ENCODE results near the gene PCDHA3. TPM values are rescaled to one million over a fixed set of nuclear protein-coding genes. Genes with fewer than 3 reads are reported as not detected.

The PCDHA3 gene
- 0.16 and 0.21 TPM in 2 replicates for polyA plus RNA-seq (2011; rRNA removed)
- polyA minus RNA-seq (2011; rRNA and poly(A)+ RNA removed) = 0.05 TPM in 1 of 2 replicates, not detected in the other

DNA sequence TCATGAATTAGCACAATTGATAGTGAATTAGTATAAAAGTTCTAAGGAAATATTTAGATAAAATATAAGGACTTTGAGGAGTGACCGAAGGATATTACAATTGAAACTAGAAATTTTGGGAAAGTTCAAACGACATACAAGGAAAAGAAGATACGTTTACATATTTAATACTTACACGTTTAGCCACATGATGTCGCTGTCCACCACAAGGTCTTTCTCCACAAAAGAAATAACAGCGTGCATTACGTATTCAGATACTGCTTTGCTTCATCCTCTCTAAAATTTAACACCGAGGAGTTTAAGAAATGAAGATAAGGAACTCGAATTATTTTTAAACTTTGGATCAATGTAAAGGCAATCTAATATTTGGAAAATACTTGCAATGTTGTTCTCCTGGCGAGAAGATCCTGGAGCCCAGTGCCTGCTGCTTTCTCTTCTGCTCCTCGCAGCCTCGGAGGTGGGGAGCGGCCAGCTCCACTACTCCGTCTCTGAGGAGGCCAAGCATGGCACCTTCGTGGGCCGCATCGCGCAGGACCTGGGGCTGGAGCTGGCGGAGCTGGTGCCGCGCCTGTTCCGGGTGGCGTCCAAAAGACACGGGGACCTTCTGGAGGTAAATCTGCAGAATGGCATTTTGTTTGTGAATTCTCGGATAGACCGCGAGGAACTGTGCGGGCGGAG lies at the start of gene PCDHA3:
Gene PCDHA3 (plus strand): TSS at position 242 of the 678 bp plus-strand sequence.
- no peak for DNase-seq (ENCODE audit: low read depth)
- no peaks in the 10 kb centered on the region for H3K36me3 ChIP-seq (ENCODE audit: control insufficient read depth, insufficient read depth, low read length)
- no peaks in the 10 kb centered on the region for H3K27me3 ChIP-seq (ENCODE audit: control insufficient read depth, insufficient read depth, low read length)
- CTCF ChIA-PET = interaction anchor here (0.7 to 1.9 kb wide), 3 partner anchors 11 to 51 kb away, joined by 3 to 4 read pairs (median 3); no protein-coding TSS in a partner anchor
- H3K4me3 ChIP-seq (ENCODE audit: low read depth, low read length) = peak within 1 kb of the TSS; percentile 19; the same call in 1 of the 2 replicates
- TF ChIP-seq, protein P1, sequence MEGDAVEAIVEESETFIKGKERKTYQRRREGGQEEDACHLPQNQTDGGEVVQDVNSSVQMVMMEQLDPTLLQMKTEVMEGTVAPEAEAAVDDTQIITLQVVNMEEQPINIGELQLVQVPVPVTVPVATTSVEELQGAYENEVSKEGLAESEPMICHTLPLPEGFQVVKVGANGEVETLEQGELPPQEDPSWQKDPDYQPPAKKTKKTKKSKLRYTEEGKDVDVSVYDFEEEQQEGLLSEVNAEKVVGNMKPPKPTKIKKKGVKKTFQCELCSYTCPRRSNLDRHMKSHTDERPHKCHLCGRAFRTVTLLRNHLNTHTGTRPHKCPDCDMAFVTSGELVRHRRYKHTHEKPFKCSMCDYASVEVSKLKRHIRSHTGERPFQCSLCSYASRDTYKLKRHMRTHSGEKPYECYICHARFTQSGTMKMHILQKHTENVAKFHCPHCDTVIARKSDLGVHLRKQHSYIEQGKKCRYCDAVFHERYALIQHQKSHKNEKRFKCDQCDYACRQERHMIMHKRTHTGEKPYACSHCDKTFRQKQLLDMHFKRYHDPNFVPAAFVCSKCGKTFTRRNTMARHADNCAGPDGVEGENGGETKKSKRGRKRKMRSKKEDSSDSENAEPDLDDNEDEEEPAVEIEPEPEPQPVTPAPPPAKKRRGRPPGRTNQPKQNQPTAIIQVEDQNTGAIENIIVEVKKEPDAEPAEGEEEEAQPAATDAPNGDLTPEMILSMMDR (IDR thresholded peaks at IDR 0.05; ENCODE audit: insufficient read depth, low read depth, low read length) = peak; percentile 31; the same call in 1 of the 2 replicates
- POLR2A ChIA-PET = no interaction called here

DNA sequence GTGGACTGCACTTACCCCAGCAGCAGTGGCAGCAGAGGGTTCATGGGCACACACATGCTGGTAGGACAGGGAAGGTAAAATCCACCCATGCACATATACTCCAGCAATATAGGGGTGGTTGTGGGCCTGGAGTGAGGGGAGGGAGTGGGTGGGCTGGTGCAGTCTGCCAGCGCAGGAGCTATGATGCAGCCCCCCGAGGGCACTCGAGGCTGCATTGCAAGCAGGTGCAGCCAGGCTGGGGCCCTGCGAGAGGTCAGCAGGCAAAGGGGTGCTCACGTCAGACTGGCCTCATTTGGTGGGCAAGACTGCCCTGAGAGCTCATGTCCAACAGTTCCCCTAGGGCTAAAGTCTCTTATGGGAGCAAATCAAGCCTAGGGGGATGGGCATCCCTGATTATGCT lies 47.3 kb upstream of the PCDHA3 start:
- no peaks in the 10 kb centered on the region for H3K36me3 ChIP-seq (ENCODE audit: control insufficient read depth, insufficient read depth, low read length)
- no peaks in the 10 kb centered on the region for H3K27me3 ChIP-seq (ENCODE audit: control insufficient read depth, insufficient read depth, low read length)
- TF ChIP-seq, protein P1 (IDR thresholded peaks at IDR 0.05; ENCODE audit: insufficient read depth, low read depth, low read length) = no peak
- CTCF ChIA-PET = no interaction called here
- POLR2A ChIA-PET = no interaction called here
- no peak for DNase-seq (ENCODE audit: low read depth)
- H3K4me3 ChIP-seq (ENCODE audit: low read depth, low read length) = no peak overlapping the region

DNA sequence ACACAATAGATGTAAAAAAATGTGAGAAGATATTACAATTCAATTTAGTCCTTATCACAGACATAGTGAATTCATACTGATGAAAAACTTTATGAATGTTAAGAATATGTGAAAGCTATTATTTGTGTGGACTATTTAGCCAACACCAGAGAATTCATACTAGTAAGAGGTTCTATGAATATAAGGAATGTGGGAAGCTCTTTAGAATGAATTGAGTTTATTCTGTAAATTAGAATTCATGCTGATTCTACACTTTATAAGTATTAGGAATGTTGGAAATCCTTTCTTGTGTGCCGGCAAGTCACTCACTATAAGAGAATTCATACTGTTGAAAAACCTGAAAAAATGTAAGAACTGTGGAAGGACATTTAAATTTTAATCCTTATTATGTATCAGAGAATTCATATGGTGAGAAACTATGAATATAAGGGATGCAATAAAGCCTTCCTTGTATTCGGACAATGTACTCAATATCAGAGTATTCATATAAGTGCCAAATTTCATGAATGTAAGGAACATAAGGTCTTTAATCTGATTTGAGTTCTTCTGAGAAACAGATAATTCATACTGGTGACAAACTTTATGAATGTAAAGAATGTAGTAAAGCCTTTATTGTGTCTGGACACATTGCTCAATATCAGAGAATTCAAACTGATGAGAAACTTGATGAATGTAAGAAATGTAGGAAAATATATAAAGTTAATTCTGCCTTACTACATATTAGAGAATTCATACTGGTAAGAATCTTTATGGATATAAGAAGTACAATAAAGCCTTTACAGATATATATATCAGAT lies 36.5 kb upstream of the PCDHA3 start:
- POLR2A ChIA-PET = no interaction called here
- H3K4me3 ChIP-seq (ENCODE audit: low read depth, low read length) = no peak overlapping the region
- CTCF ChIA-PET = no interaction called here
- DNase-seq (ENCODE audit: low read depth) = no peak
- no peaks in the 10 kb centered on the region for H3K27me3 ChIP-seq (ENCODE audit: control insufficient read depth, insufficient read depth, low read length)
- TF ChIP-seq, protein P1 (IDR thresholded peaks at IDR 0.05; ENCODE audit: insufficient read depth, low read depth, low read length) = no peak
- no peaks in the 10 kb centered on the region for H3K36me3 ChIP-seq (ENCODE audit: control insufficient read depth, insufficient read depth, low read length)

DNA sequence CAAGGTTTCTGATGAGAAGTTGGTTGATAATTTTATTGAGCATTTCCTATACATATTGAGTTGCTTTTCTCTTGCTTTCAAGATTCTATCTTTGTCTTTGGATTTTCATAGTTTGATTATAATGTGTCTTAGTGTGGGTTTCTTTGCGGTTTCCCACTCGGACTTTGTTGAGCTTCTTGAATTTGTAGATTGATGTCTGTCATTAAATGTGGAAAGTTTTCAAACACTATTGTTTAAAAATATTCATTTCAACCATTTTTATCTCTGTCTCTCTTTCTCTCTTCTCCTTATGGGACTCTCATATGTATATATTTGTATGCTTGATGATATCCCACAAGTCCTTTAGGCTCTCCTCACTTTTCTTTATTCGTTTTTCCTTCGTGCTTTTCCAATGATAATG lies 33.4 kb upstream of the PCDHA3 start:
- TF ChIP-seq, protein P1 (IDR thresholded peaks at IDR 0.05; ENCODE audit: insufficient read depth, low read depth, low read length) = no peak
- Histone ChIP-seq H3K4me3 (ENCODE audit: low read depth, low read length) (no peak overlapping the region), H3K36me3 (ENCODE audit: control insufficient read depth, insufficient read depth, low read length) (no peaks in the 10 kb centered on the region), H3K27me3 (ENCODE audit: control insufficient read depth, insufficient read depth, low read length) (no peaks in the 10 kb centered on the region)
- ChIA-PET POLR2A (no interaction called here), CTCF (interaction anchor here (0.7 kb wide), 1 partner anchor 16 kb away, joined by 3 read pairs; no protein-coding TSS in a partner anchor)
- DNase-seq (ENCODE audit: low read depth) = no peak

DNA sequence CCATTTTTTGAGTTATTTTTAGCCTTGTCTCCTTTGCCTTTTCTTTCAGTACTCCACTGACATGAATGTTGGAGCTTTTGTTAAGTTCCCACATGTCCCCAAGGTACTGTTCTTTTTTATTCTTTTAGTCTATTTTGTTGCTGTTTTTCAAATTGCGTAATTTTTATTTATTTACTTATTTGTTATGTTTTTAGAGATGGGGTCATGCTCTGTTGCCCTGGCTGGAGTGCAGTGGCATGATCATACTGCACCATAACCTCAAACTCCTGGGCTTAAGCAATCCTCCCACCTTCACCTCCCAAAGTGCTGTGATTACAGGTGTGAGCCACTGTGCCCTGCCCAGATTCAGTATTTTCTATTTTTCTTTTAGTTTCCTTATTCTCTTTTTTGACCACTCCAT lies 20.3 kb upstream of the PCDHA3 start:
- ChIA-PET POLR2A (no interaction called here), CTCF (no interaction called here)
- TF ChIP-seq, protein P1 (IDR thresholded peaks at IDR 0.05; ENCODE audit: insufficient read depth, low read depth, low read length) = no peak
- no peaks in the 10 kb centered on the region for H3K27me3 ChIP-seq (ENCODE audit: control insufficient read depth, insufficient read depth, low read length)
- DNase-seq (ENCODE audit: low read depth) = no peak
- no peaks in the 10 kb centered on the region for H3K36me3 ChIP-seq (ENCODE audit: control insufficient read depth, insufficient read depth, low read length)
- H3K4me3 ChIP-seq (ENCODE audit: low read depth, low read length) = no peak overlapping the region
